Stimulated activated CD4-positive, alpha-beta T cell treated with anti-CD3 and anti-CD28 coated beads, Interleukin-15, amount 100 ng/mL, for 24 hours (primary cell): ENCODE data around the gene VAMP1.
"Not testable (repeated sequence)": the region's sequence is repeated elsewhere in the genome, so short reads cannot be mapped to it uniquely, and the experiment has no call there.

Source experiments
- DNase-seq: peaks from one replicate; pipeline ENCODE4 v3.0.0-alpha.2; 2020

The VAMP1 gene

DNA sequence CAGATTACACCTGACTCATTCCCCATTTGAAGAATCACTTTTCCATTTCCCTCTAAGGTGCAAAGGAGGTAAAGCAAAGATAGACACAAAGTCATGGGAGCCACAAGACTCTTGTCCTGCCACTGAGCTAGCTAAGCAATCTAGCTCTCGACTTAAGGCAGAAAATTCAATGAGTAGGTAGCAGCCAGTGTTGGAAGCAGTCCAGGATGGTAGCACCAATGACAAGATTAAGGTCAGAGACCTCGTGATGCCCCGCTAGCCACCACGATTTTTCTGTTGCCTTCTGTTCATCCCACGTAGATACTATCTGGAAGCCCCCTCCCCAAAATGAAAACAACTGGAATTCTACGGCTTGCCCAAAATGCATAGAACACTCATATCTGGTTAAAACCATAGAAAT lies 1.4 kb downstream of the VAMP1 start:
- no peak for DNase-seq

DNA sequence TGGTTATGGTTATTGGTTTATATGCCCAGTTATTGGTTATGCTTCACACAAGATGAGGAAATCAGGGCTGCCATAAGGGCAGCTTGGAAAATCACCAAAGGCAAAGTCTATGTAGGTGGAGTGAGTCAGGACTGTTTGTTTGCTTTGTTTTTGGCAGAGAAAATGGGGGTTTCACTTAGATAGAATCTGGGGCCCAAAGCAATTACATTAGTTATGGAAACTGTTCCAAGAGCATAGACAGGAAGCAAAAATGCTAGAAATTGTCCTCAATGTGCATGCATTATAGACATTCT lies 2.2 kb downstream of the VAMP1 start:
- no peak for DNase-seq

DNA sequence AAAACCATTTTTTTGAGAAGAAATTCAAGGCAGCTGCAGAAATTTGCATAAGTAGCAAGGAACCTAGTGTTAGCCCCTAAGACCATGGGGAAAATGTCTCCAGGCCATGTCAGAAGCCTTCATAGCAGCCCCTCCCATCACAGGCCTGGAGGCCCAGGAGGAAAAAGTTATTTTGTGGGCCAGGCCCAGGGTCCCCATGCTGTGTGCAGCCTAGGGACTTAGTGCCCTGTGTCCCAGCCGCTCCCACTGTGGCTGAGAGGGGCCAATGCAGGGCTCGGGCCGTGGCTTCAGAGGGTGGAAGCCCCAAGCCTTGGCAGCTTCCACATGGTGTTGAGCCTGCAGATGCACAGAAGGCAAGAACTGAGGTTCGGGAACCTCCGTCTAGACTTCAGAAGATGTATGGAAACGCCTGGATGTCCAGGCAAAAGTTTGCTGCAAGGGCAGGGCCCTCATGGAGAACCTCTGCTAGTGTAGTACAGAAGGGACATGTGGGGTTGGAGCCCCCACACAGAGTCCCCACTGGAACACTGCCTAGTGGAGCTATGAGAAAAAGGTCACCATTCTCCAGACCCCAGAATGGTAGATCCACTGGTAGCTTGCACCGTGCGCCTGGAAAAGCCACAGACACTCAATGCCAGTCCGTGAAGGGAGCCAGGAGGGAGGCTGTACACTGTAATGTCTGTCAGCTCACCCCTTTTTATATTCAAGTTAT lies 2.8 kb downstream of the VAMP1 start:
- DNase-seq: not testable (repeated sequence)

DNA sequence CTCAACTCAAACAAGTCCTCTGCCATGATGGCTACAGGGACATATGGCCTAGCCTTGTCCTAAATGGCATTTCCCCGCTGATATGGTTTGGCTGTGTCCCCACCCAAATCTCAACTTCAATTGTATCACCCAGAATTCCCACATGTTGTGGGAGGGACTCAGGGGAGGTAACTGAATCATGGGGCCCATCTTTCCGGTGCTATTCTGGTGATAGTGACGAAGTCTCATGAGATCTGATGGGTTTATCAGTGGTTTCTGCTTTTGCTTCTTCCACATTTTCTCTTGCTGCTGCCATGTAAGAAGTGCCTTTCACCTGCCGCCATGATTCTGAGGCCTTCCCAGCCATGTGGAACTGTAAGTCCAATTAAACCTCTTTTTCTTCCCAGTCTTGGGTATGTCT lies 3.7 kb downstream of the VAMP1 start:
- not testable (repeated sequence) for DNase-seq

DNA sequence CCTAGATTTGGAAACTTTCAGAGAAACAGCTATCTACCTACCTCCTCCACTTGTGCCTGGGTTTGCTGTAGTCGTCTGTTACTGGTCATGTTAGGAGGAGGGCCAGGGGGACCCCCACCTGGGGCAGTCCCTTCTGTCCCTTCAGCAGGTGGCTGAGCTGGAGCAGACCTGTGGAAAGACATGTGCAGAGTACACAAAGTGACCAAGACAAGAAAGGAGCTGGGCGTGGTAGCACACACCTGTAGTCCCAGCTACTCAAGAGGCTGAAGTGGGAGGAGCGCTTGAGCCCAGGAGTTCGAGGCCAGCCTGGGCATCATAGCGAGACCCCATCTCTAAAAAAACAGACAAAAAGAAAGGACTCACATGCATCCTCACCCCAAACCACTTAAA lies 4.3 kb downstream of the VAMP1 start:
- no peak for DNase-seq

DNA sequence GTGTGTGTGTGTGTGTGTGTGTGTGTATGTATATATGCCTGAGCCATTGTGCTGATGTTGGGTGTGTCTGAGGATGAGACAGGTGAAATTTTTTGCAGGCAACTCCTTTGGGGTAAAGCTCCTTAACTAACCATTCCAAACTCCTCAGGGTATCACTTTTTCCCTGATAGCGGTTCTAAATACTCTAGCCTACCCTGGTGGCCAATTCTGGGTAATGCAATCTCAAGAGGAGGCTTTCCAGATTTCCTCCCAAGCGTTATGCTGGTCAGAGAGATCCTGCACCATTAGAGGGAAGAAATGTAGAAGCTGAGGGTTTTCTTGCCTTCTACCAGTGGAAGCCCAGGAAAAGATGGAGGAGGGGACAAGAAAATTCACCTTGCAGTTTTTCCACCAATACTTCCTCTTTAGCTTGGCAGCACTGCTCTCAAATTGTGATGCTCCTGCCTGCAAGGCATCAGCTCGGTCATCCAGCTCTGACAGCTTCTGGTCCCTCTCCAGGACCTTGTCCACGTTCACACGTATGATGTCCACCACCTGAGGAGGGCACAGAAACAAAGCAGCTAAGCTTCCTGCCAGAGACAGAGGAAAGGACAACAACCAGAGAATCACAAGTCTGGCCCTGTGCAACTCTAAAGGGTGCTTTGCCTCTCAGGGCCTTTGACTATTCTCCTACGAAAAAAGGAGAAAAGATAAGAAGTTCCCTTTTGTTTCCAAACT lies 4.9 kb downstream of the VAMP1 start:
- DNase-seq: peak; percentile 49

DNA sequence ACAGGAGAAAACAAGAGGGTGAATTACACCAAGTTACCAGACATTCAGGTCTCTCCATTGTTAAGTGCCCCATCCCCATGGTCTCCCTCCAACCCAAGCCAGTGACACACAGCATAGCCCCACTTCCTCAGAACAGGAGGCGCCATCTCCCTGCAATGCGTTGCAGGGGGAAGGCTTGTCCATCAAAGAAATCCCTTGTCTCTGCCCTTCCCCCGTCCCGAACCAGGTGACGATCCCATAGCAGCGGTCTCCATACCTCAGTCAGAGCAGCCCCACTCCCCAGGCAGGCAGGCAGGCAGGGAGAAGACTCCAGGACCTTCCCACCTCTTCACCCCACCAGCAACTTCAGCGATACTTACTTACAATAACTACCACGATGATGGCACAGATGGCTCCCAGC lies 5.9 kb downstream of the VAMP1 start:
- no peak for DNase-seq

DNA sequence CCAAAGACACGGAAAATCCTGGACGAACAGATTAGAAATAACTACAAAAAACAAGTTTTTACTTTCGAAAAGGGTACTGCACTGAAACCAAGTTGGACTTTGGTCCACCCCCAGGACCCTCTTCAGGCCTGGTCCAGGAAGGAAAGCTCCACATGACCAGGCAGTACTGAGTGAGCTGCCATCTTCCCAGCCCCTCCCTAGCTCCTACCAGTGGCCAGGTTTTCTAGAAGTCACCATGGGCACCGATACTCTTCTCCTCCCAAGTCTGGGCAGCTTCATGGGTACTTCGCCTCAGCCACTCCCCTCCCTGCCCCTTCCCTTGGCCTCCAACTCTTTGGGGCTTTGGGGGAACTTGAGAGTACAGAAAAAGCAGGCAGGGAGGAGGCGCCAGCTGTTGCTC lies 6.6 kb downstream of the VAMP1 start:
- no peak for DNase-seq

DNA sequence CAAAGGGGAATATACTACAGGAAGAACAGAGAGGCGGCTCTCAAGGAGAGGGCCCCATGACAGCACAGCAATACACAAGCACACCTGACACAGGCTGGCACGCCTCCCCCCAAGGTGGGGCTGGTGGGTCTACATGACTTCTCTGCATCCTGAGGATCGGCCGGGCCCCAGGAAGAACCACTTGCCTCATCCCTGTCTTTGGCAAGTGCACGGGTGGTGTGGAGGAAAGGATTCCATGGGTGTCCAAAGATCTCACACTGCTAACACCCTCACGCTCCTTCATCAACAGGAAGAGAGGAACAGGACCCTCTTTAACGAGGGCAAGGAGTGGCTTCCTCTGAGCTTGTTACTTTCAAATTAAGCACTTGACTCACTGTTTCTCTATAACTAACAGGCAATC lies 7.3 kb downstream of the VAMP1 start:
- no peak for DNase-seq

DNA sequence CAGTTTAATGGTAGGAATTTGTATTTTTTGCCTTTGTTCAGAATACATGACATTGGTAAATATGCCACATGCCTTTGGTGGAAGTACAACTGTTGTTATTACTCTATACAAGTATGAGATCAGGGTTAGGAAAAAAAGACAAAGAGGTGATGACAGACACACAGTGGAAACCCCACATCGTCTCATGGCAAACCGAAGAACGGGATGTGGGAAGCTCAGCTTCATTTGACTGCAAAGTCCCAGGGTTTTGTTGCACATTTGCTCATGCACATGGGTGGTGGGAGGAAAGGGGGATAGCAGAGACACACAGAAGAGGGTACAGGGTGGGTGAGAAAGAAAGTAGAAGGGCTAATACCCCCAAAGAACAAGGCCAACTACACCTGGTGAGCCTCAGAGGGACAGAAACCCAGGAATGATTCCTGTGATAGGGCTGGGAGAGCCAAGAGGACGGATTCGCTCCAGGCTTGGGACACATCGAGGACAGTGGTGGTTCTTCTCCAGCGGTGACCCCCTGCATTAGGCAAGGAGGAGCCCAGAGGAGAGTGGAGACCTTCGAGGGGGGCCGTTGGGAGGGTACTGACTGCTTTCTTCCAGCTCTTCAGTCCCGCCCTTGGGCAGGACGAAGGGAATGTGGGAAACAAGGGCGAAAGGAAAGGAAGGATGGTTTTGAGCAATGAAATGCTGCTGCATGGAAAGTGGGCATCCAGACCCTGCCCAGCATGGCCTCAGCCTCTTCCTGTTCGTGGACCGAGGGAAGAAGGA lies 8.1 kb downstream of the VAMP1 start:
- peak; percentile 58 for DNase-seq

DNA sequence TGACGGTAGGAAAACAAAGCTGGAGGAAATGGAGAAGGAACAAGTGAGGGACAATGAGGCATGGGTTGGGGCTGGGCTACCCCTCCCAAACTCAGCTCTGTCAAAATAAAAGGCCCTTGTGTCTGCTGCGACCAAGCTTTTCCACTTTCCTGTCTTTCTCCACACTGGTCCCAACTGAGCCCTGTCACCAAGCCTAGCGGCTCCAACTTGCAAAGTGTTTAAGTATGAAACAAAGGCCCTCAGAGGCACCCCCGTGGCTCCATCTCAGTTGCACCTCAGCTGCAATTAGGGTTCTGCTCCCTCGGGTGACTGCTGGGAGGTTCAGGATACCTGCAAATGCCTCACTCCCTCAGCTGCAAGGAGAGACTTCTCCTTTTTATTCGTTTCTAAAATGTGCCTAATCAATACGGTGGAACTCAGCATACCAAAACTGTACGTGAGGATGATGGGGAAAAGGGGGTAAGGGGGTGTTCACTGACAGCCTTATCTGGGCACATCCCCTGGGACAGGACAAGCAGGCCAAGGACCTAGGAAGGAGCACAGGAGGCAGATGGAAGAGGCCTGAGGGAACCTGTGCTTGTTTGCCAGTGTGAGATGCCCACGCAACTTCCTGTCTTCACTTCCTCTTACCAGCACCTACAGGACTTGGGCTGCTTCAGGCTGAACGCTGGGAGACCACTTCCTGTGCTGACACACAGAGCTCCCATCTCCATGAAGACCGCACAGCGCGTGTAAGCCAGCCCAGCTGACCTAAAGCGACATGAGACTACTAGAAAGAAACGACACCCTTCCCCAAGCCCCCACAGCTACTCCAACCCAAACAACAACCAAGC lies 8.9 kb downstream of the VAMP1 start:
- peak; percentile 91 for DNase-seq

DNA sequence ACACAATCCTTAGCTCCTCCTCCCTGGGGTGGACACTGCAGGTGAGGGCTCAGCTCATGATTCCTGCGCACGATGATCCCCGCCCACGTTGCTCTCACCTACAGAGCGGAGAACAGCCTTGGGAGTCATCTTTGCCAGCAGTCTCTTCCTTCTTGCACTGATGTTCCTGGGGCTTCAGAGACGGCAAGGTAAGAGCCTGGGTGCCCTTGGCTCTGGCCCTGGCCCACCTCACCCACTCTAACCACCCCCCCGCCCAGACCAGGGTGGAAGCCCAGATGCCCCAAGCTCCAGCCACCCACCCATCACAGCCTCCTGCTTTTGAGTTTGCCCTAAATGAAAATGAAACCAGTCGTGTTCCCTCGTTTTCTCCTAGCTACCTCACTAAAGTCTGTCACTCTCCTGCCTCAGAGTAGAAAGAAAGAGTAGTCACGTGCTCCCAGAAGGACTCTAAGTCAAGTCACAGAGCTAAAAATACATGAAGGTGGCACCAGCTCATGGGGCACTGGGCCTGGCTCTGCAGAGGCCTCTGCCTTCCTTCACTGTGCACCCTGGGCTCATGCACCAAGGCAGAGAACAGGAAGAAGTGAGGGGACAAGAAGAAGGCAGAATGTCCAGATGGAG lies 9.6 kb downstream of the VAMP1 start:
- DNase-seq: peak; percentile 70

DNA sequence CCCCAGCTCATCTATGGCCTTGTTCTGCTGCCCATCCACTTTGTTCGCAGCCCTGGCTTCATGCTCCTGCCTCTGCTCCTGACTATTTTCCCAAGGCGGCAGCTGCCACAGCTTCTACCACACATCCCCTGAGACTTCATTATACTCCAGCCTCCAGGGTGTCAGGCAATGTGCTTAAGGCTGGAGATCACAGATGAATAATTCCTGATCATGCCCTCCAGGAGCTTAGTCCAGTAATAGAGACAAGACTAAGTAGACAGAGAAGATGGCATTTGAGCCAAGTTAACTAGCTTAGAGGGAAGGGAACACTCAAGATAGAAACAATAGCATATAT lies 11.5 kb downstream of the VAMP1 start:
- no peak for DNase-seq

DNA sequence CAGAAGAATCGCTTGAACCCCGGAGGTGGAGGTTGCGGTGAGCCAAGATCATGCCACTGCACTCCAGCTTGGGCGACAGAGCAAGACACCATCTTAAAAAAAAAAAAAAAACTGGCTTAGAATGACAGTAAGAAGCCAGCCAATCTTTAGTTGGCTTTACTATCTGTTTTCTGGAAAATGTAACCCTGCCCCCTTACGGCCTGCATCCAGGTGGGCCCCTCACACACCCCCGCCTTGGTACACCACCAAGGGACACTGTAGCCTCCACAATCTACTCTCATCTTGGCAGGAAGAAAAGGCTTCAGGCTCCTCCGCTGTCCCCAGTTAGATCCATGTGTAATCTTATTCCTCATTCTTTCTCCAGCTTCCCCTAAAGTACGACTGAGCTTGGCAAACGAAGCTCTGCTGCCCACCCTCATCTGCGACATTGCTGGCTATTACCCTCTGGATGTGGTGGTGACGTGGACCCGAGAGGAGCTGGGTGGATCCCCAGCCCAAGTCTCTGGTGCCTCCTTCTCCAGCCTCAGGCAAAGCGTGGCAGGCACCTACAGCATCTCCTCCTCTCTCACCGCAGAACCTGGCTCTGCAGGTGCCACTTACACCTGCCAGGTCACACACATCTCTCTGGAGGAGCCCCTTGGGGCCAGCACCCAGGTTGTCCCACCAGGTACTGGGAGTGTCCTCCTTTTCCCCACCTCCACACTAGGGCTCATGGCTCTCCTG lies 12.0 kb downstream of the VAMP1 start:
- no peak for DNase-seq

DNA sequence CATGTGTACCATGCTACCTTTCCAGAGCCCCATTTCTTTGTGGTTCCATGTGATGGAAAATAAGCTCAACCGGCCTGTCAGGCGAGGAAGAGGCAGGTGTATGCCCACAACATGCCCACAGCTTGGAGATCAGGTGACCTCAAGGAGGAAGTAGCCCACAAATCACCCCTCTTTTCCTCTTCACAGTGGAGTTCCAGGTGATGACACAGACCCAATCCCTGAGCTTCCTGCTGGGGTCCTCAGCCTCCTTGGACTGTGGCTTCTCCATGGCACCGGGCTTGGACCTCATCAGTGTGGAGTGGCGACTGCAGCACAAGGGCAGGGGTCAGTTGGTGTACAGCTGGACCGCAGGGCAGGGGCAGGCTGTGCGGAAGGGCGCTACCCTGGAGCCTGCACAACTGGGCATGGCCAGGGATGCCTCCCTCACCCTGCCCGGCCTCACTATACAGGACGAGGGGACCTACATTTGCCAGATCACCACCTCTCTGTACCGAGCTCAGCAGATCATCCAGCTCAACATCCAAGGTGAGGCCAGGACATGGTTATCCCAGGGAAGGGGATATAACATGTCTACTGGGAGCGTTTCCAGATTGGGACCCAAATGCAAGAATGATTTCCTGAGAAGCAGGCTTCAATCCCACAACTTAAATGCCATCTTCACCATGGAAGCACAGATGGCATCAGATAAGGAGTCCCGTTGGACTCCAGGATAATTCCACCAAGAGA lies 13.1 kb downstream of the VAMP1 start:
- DNase-seq: no peak

DNA sequence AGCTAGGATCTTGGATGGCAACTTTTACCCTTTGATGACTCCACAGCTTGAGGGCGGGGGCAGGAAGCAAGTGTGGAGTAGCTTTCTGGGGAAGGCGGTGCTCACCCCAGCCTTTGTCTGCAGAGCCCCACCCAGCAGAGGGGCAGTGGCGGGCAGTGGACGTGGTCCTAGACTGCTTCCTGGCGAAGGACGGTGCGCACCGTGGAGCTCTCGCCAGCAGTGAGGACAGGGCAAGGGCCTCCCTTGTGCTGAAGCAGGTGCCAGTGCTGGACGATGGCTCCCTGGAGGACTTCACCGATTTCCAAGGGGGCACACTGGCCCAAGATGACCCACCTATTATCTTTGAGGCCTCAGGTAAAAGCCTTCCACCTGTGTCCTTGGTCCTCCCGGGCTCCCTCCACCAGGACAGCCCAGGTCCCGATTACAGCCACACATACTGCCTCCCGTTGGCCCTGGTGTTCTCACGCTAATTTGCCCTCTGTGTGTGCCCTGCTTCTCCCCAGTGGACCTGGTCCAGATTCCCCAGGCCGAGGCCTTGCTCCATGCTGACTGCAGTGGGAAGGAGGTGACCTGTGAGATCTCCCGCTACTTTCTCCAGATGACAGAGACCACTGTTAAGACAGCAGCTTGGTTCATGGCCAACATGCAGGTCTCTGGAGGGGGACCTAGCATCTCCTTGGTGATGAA lies 17.4 kb downstream of the VAMP1 start:
- DNase-seq: peak; percentile 65

DNA sequence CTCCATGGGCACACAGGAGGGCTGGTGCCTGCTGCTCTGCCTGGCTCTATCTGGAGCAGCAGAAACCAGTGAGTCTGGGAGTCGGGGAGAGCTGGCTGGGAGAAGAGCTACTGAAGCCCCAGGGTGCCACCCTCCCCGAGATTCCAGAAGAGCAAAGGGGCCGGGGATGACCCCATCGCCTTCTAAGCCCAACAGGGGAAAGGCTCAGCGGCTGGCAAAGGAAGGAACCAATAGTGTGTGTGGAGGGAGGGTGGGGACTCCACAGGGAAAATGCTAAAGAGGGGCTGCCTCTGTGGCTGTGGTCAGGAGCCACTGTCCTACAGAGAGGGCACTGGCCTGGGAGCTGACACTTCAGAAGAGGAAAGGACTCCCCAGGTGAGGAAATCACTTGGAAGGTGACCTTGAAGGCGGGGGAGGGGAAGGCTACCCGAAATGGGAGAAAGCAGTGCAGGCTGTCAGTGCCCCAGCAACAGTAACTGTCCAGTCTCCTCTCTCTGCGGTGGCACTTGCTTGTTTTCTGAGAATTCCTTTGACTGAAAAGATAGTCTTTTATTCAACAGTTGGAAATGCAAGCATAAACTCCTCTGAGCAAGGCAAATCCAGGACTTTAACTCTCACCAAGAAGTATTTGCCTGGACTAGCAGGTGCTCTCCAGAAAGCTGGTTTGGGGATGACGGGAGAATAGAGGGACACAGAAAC lies 18.1 kb downstream of the VAMP1 start:
- DNase-seq: peak; percentile 55

DNA sequence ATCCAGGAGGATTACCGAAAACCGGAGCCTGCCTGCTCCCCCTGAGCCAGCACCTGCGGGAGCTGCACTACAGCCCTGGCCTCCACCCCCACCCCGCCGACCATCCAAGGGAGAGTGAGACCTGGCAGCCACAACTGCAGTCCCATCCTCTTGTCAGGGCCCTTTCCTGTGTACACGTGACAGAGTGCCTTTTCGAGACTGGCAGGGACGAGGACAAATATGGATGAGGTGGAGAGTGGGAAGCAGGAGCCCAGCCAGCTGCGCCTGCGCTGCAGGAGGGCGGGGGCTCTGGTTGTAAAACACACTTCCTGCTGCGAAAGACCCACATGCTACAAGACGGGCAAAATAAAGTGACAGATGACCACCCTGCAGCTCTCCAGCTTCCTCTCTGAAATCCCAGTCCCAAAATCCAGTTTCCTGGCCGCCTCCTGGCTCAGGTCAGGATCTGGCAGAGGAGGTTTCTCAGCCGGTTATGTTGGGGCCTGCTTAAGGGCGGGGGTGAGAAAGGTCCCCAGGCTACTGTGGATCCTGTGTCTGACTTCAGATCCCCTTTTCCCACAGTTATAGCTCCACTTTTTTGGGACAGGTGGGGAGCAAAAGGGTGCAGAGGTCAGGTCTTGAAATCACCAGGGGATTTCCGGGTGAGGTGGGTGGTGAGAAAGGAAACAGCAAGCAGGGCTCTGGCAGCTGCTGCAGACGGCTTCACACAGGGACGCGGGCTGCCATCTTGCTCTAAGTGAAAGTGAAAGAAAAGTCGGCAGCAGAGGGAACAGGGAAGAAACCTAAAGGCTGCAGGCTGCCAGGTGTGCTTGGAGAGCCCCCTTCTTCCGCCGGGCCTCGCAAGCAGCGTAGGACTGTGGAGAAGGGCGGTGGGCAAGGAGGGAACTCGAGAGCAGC lies 18.9 kb downstream of the VAMP1 start, which contains the start of gene TAPBPL:
TAPBPL (plus strand) TSS at position 695 of the 897 bp plus-strand sequence. CDS start 207 bp downstream, outside the sequence.
- peak; percentile 84 for DNase-seq

DNA sequence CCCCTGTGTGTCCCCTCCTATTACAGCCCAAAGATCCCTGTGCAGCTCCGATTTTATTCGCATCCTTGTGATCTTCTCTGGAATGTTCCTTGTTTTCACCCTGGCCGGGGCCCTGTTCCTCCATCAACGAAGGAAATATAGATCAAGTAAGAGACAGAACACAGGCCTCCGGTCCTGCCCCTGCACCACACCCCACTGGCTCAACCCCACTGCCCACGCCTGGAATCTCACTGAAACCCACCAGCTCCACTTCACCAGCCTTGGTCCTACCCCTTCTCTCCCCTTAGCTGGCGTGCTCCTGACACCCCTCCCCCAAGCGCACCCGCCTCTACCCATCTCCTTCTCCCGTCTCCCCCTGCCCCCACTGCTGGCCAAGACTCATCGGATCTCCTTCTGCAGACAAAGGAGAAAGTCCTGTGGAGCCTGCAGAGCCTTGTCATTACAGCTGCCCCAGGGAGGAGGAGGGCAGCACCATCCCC lies 19.6 kb downstream of the VAMP1 start:
- DNase-seq: peak; percentile 68
